OCI-LY3 (cell line): Measurements from ENCODE around the gene HERPUD1.

Experiments
- H2AFZ ChIP-seq: fragments of 200-600, 300-600 bp; shearing (Covaris generic); 2 replicates; pipeline ENCODE4 v1.6.0; 2014; ENCODE audit warnings: antibody characterized with exemption, low read depth, low read length
- H3K27ac ChIP-seq: fragments of 200-600, 300-600 bp; sonication (generic); 2 replicates; pipeline ENCODE4 v1.5.1; 2014; ENCODE audit warnings: mild to moderate bottlenecking, low read length, moderate library complexity, mixed read lengths
- H3K27me3 ChIP-seq: fragments of 200-600, 300-600 bp; sonication (generic); 2 replicates; pipeline ENCODE4 v1.6.1; 2014; ENCODE audit warnings: low read depth, low read length, mixed read lengths
- H3K36me3 ChIP-seq: fragments of 200-600, 300-600 bp; sonication (generic); replicated peaks from 2 replicates; pipeline ENCODE3; 2014; ENCODE audit warnings: low read depth, low read length, mixed read lengths
- H3K4me1 ChIP-seq: fragments of 300-600, 200-600 bp; sonication (generic); 2 replicates; pipeline ENCODE4 v1.6.1; 2014; ENCODE audit warnings: low read length, mixed read lengths
- H3K4me2 ChIP-seq: fragments of 200-600, 300-600 bp; sonication (generic); 2 replicates; pipeline ENCODE4 v1.6.1; 2014; ENCODE audit warnings: low read length, mixed read lengths
- H3K4me3 ChIP-seq: fragments of 300-600, 200-600 bp; sonication (generic); 2 replicates; pipeline ENCODE4 v1.5.1; 2014; ENCODE audit warnings: antibody characterized with exemption, mild to moderate bottlenecking, low read length, moderate library complexity
- H3K79me2 ChIP-seq: fragments of 300-600, 200-600 bp; shearing (Covaris generic); 2 replicates; pipeline ENCODE4 v1.6.1; 2014; ENCODE audit warnings: mild to moderate bottlenecking, low read length, mixed read lengths
- H3K9ac ChIP-seq: fragments of 300-600, 200-600 bp; shearing (Covaris generic); 2 replicates; pipeline ENCODE4 v1.6.0; 2014; ENCODE audit warnings: mild to moderate bottlenecking, low read length, moderate library complexity
- H3K9me3 ChIP-seq: fragments of 200-600, 300-600 bp; shearing (Covaris generic); 2 replicates; pipeline ENCODE4 v1.6.1; 2014; ENCODE audit warnings: low read length, mixed read lengths; ENCODE audit not compliant: insufficient read depth
- H4K20me1 ChIP-seq: fragments of 200-600, 300-600 bp; sonication (generic); 2 replicates; pipeline ENCODE4 v1.6.1; 2016; ENCODE audit warnings: low read length, mixed read lengths; ENCODE audit not compliant: insufficient read depth
- CTCF ChIP-seq: fragments of 200-600, 300-600 bp; sonication (generic); IDR thresholded peaks from 2 replicates; pipeline ENCODE4 v1.5.1; 2014; ENCODE audit warnings: antibody characterized with exemption, low read length, low read depth
- EZH2phosphoT487 ChIP-seq: fragments of 200-600 bp; shearing (Covaris generic); IDR thresholded peaks from 2 replicates; pipeline ENCODE4 v1.6.1; 2018; ENCODE audit warnings: antibody characterized with exemption, mixed run types, low read depth

The HERPUD1 gene

GRCh38 chr16:56919099-56919800 lies 12.7 kb upstream of the HERPUD1 start:
- TF ChIP-seq CTCF (no peak), EZH2phosphoT487 (no peak)
- peaks cover 58% of the 10 kb centered on the region for H3K4me1 ChIP-seq
- H3K9ac ChIP-seq = peak overlapping the region; percentile 76; the same call in 1 of the 2 replicates
- no peak overlapping the region for H3K4me3 ChIP-seq
- no peaks in the 10 kb centered on the region for H3K79me2 ChIP-seq
- no peaks in the 10 kb centered on the region for H3K9me3 ChIP-seq
- no peaks in the 10 kb centered on the region for H3K27me3 ChIP-seq
- no peaks in the 10 kb centered on the region for H3K36me3 ChIP-seq
- H3K4me2 ChIP-seq = peak overlapping the region; percentile 81
- peak overlapping the region; percentile 95; the same call in 1 of the 2 replicates for H3K27ac ChIP-seq
- H2AFZ ChIP-seq = 0 out of 2 replicates have a peak overlapping the region, but pooled peaks have one; percentile 16
- H4K20me1 ChIP-seq = no peaks in the 10 kb centered on the region

- no peaks in the 10 kb centered on the region for H3K36me3 ChIP-seq
- H3K79me2 ChIP-seq = no peaks in the 10 kb centered on the region
- H3K4me1 ChIP-seq = peaks cover 42% of the 10 kb centered on the region
- no peaks in the 10 kb centered on the region for H3K27me3 ChIP-seq
- TF ChIP-seq EZH2phosphoT487 (no peak), CTCF (no peak)
- no peak overlapping the region for H3K4me3 ChIP-seq
- no peak overlapping the region for H3K9ac ChIP-seq
- H2AFZ ChIP-seq = no peak overlapping the region
- no peak overlapping the region for H3K4me2 ChIP-seq
- no peaks in the 10 kb centered on the region for H4K20me1 ChIP-seq
- H3K9me3 ChIP-seq = no peaks in the 10 kb centered on the region
- H3K27ac ChIP-seq = no peak overlapping the region
Measured at GRCh38 chr16:56921571-56921970, 10.4 kb upstream of the HERPUD1 start.

- no peak overlapping the region for H3K9ac ChIP-seq
Measured at GRCh38 chr16:56923481-56924091, 8.4 kb upstream of the HERPUD1 start.

More at GRCh38 chr16:56923481-56924091, 8.4 kb upstream of the HERPUD1 start:
- no peaks in the 10 kb centered on the region for H3K79me2 ChIP-seq
- H3K27ac ChIP-seq = no peak overlapping the region
- no peaks in the 10 kb centered on the region for H3K9me3 ChIP-seq
- H3K4me3 ChIP-seq = no peak overlapping the region
- no peak overlapping the region for H2AFZ ChIP-seq
- no peaks in the 10 kb centered on the region for H4K20me1 ChIP-seq
- H3K4me2 ChIP-seq = no peak overlapping the region
- peaks cover 29% of the 10 kb centered on the region for H3K4me1 ChIP-seq
- no peaks in the 10 kb centered on the region for H3K36me3 ChIP-seq
- TF ChIP-seq EZH2phosphoT487 = no peak
- TF ChIP-seq CTCF = no peak
- no peaks in the 10 kb centered on the region for H3K27me3 ChIP-seq
